ENCODE measurements around the gene NCS1. TPM values are rescaled to one million over a fixed set of nuclear protein-coding genes. Genes with fewer than 3 reads are reported as not detected.

NCS1 gene
- total and polyA plus RNA-seq, 2 donors, result 5.4 to 6.9 TPM

DNA sequence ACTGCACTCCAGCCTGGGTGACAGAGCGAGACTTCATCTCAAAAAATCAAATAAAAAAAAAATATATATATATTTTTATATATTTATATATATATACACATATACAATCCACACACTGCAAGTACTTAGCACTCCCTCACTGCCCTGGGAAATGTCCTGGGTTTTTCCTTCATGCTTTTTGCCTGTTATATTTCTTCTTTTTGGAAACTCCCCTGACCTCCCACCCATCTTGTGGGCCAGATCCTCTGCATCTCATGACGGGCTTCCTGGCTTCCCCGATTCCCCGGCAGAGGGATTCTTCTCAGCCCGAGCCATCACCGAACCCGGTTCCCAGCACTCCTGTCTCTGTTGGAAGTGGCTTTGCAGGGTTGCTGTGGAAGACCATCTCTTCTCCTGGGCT lies 39.5 kb upstream of the NCS1 start:
- H3K36me3 ChIP-seq (ENCODE audit: control insufficient read depth in 2 of 2, insufficient read depth in 2 of 2, low read length in 1 of 2), result peaks cover 37 to 45% of the 10 kb centered on the region in 2 donors
- no peak overlapping the region for H3K27ac ChIP-seq (ENCODE audit: low read depth in 1 of 2, low read length in 1 of 2)
- peaks cover 0 to 2% of the 10 kb centered on the region in 2 donors for H3K9me3 ChIP-seq (ENCODE audit: control insufficient read depth in 2 of 2, insufficient read depth in 1 of 2, low read length in 1 of 2)
- over 99% methylated on average over 7 of the region's 7 CpGs for WGBS
- H3K4me1 ChIP-seq (ENCODE audit: control insufficient read depth in 2 of 2, insufficient read depth in 2 of 2, low read length in 2 of 2), result peaks cover 16 to 33% of the 10 kb centered on the region in 2 donors
- DNase-seq (ENCODE audit: low read depth in 6 of 9, low spot score in 9 of 9), result no peak
- no peaks in the 10 kb centered on the region for H3K27me3 ChIP-seq (ENCODE audit: control insufficient read depth in 2 of 2, insufficient read depth in 1 of 2, low read length in 1 of 2)
- H3K4me3 ChIP-seq (ENCODE audit: low read length in 2 of 2), result no peak overlapping the region

DNA sequence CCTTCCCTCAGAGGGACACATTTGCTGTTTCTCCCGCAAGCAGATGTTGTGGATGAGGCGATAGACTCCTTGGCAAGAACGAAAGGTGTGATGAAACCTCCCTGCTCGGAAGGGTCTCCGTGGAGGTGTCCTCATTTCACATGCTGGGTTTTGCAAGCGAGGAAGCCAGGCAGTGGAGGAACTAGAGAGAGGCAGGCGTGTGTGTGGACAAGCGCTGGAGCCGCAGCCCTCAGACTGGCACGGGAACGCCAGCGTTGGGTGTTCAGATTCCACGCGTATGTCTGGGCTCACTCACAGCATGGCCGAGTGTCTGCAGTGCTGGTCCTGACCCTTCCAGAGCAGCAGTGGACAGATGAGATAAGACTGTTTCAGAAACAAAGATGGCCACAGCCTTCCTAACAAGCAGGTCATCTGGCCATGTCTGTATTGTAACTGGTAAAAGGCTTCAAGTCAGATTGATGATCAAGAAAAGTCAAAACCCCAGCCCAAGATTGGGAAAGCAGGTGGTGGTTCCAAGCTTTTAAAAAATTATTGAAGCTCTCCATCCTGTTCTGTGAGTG lies 35.0 kb upstream of the NCS1 start:
- DNase-seq (ENCODE audit: low read depth in 6 of 9, low spot score in 9 of 9), result no peak
- H3K4me1 ChIP-seq (ENCODE audit: control insufficient read depth in 2 of 2, insufficient read depth in 2 of 2, low read length in 2 of 2), result peaks cover 0 to 21% of the 10 kb centered on the region in 2 donors
- H3K4me3 ChIP-seq (ENCODE audit: low read length in 2 of 2), result no peak overlapping the region
- H3K9me3 ChIP-seq (ENCODE audit: control insufficient read depth in 2 of 2, insufficient read depth in 1 of 2, low read length in 1 of 2), result peaks cover 0 to 2% of the 10 kb centered on the region in 2 donors
- no peak overlapping the region for H3K27ac ChIP-seq (ENCODE audit: low read depth in 1 of 2, low read length in 1 of 2)
- WGBS, result 98% methylated on average over 15 of the region's 15 CpGs
- peaks cover 13 to 16% of the 10 kb centered on the region in 2 donors for H3K36me3 ChIP-seq (ENCODE audit: control insufficient read depth in 2 of 2, insufficient read depth in 2 of 2, low read length in 1 of 2)
- H3K27me3 ChIP-seq (ENCODE audit: control insufficient read depth in 2 of 2, insufficient read depth in 1 of 2, low read length in 1 of 2), result peaks cover 0 to 5% of the 10 kb centered on the region in 2 donors

DNA sequence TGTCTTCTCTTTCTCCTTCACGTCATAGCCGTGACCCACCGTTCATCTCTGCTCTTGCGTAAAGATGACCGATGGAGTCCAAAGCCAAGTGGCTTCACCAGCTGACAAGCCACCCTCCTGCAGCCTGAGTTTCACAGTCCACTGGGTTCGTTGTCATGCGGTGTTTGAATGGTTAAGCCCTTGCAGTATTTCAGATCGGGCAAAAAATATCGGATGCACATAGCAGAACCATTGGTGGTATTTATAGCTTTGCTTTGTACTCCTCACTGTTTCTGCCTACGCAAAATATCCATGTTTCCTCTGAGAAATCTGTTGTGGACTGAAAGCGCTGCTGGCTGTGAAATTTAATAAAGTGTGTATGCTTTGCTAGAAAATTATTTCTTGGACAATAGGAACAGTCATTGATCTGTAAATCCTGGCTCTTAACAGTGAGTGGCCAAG lies 34.5 kb upstream of the NCS1 start:
- no peak overlapping the region for H3K27ac ChIP-seq (ENCODE audit: low read depth in 1 of 2, low read length in 1 of 2)
- H3K4me3 ChIP-seq (ENCODE audit: low read length in 2 of 2), result no peak overlapping the region
- H3K4me1 ChIP-seq (ENCODE audit: control insufficient read depth in 2 of 2, insufficient read depth in 2 of 2, low read length in 2 of 2), result peaks cover 0 to 21% of the 10 kb centered on the region in 2 donors
- H3K9me3 ChIP-seq (ENCODE audit: control insufficient read depth in 2 of 2, insufficient read depth in 1 of 2, low read length in 1 of 2), result peaks cover 0 to 2% of the 10 kb centered on the region in 2 donors
- DNase-seq (ENCODE audit: low read depth in 6 of 9, low spot score in 9 of 9), result no peak
- 95% methylated on average over 11 of the region's 11 CpGs for WGBS
- H3K36me3 ChIP-seq (ENCODE audit: control insufficient read depth in 2 of 2, insufficient read depth in 2 of 2, low read length in 1 of 2), result peaks cover 13 to 15% of the 10 kb centered on the region in 2 donors
- peaks cover 0 to 10% of the 10 kb centered on the region in 2 donors for H3K27me3 ChIP-seq (ENCODE audit: control insufficient read depth in 2 of 2, insufficient read depth in 1 of 2, low read length in 1 of 2)

DNA sequence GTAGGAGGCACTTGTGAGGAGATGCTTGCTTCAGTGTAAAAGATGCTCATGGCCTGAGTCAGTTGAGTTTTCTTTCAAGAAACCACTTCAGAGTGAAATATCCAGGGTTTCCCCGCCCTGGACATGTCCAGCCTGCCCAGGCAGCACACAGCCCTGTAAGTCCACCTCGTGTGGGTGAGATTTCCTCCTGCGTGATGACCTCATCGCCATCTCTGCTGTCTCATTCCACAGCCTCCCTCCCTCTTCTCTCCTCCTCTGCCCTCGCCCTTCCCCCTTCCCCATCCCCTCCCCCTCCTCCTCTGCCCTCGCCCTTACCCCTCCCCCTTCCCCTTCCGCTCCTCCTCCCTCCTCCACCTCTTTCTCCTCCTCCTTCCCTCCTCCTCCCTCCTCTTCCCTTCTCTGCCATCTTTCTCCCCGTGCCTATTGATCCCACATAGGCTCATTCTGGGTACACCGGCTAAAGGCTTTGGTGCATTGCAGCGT lies 34.0 kb upstream of the NCS1 start:
- Histone ChIP-seq H3K36me3 (ENCODE audit: control insufficient read depth in 2 of 2, insufficient read depth in 2 of 2, low read length in 1 of 2) (peaks cover 13 to 15% of the 10 kb centered on the region in 2 donors), H3K9me3 (ENCODE audit: control insufficient read depth in 2 of 2, insufficient read depth in 1 of 2, low read length in 1 of 2) (peaks cover 0 to 2% of the 10 kb centered on the region in 2 donors)

DNA sequence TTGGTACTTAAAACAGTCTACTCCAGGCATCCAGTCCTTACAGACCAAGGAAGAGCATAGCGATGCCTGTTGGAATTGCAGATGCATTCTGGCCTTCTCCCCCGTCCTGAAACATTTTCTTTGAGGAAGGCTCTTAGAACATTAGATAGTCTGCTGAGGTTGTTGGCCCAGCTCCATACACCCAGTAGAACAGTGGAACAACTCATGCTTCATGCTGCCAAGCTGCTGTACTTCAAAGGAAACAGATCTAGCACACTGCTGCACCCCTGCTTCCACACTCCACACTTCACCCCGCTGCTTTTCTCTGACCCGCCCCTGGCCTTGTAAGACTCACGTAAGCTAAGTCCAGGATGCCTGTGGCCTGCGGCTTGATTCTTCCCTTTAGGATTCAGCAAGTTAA lies 33.4 kb upstream of the NCS1 start:
- H3K27me3 ChIP-seq (ENCODE audit: control insufficient read depth in 2 of 2, insufficient read depth in 1 of 2, low read length in 1 of 2), result peaks cover 0 to 21% of the 10 kb centered on the region in 2 donors
- H3K27ac ChIP-seq (ENCODE audit: low read depth in 1 of 2, low read length in 1 of 2), result peak overlapping the region in 1 of 2 donors; percentile 48
- H3K4me3 ChIP-seq (ENCODE audit: low read length in 2 of 2), result no peak overlapping the region
- peaks cover 0 to 25% of the 10 kb centered on the region in 2 donors for H3K4me1 ChIP-seq (ENCODE audit: control insufficient read depth in 2 of 2, insufficient read depth in 2 of 2, low read length in 2 of 2)
- peak in 4 of 9 donors; percentile 22 to 55 (median 22) for DNase-seq (ENCODE audit: low read depth in 6 of 9, low spot score in 9 of 9)
- peaks cover 12 to 13% of the 10 kb centered on the region in 2 donors for H3K36me3 ChIP-seq (ENCODE audit: control insufficient read depth in 2 of 2, insufficient read depth in 2 of 2, low read length in 1 of 2)
- 88% methylated on average over 6 of the region's 6 CpGs for WGBS
- peaks cover 0 to 3% of the 10 kb centered on the region in 2 donors for H3K9me3 ChIP-seq (ENCODE audit: control insufficient read depth in 2 of 2, insufficient read depth in 1 of 2, low read length in 1 of 2)

More for the DNA sequence above, 34.0 kb upstream of the NCS1 start:
- WGBS, result 84% methylated on average over 10 of the region's 10 CpGs
- peak in 1 of 9 donors; percentile 20 for DNase-seq (ENCODE audit: low read depth in 6 of 9, low spot score in 9 of 9)
- H3K4me1 ChIP-seq (ENCODE audit: control insufficient read depth in 2 of 2, insufficient read depth in 2 of 2, low read length in 2 of 2), result peaks cover 0 to 21% of the 10 kb centered on the region in 2 donors
- H3K4me3 ChIP-seq (ENCODE audit: low read length in 2 of 2), result no peak overlapping the region
- H3K27me3 ChIP-seq (ENCODE audit: control insufficient read depth in 2 of 2, insufficient read depth in 1 of 2, low read length in 1 of 2), result peaks cover 0 to 15% of the 10 kb centered on the region in 2 donors
- H3K27ac ChIP-seq (ENCODE audit: low read depth in 1 of 2, low read length in 1 of 2), result no peak overlapping the region

DNA sequence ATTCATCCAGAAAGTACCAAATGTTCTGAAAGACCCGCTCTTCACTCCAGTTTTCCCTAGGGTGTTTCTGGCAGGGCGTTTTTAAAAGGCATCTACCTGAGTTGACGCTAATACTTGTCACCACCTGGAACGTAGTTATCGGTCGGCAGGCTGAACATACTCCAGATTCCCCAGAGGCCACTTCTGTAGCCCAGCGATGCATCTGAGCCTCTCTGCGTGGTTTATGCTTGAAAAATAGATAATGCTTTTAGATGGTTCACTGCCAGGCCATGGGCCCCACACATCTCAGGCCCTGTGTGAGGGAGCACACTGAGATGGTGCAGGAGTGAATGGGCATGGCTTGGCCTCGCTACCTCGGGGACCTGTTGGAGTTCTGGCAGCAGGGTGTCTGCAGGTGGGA lies 33.0 kb upstream of the NCS1 start:
- peaks cover 10 to 13% of the 10 kb centered on the region in 2 donors for H3K36me3 ChIP-seq (ENCODE audit: control insufficient read depth in 2 of 2, insufficient read depth in 2 of 2, low read length in 1 of 2)
- H3K27ac ChIP-seq (ENCODE audit: low read depth in 1 of 2, low read length in 1 of 2), result no peak overlapping the region
- H3K9me3 ChIP-seq (ENCODE audit: control insufficient read depth in 2 of 2, insufficient read depth in 1 of 2, low read length in 1 of 2), result peaks cover 0 to 5% of the 10 kb centered on the region in 2 donors
- DNase-seq (ENCODE audit: low read depth in 6 of 9, low spot score in 9 of 9), result no peak
- peaks cover 0 to 26% of the 10 kb centered on the region in 2 donors for H3K4me1 ChIP-seq (ENCODE audit: control insufficient read depth in 2 of 2, insufficient read depth in 2 of 2, low read length in 2 of 2)
- H3K27me3 ChIP-seq (ENCODE audit: control insufficient read depth in 2 of 2, insufficient read depth in 1 of 2, low read length in 1 of 2), result peaks cover 0 to 26% of the 10 kb centered on the region in 2 donors
- no peak overlapping the region for H3K4me3 ChIP-seq (ENCODE audit: low read length in 2 of 2)
- 95% methylated on average over 10 of the region's 10 CpGs for WGBS

DNA sequence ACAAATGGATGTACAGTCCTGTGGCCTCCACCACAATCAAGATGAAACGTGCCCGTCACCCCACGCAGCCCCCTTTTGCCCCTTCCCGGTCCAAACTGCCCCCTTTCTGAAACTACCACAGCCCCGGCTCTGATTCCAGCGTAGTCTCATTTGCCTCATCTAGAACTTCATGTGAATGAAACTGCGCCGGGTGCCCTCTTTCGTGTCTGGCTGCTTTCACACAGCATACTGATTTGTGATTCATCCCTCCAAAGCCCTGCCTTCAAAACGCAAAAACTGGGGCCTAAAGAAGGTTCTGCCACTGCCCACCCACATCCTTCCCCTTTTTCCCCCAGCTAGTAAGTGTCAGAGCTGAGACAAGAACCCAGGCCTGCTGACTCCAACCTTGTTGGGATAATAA lies 31.5 kb upstream of the NCS1 start:
- H3K27me3 ChIP-seq (ENCODE audit: control insufficient read depth in 2 of 2, insufficient read depth in 1 of 2, low read length in 1 of 2), result peaks cover 0 to 35% of the 10 kb centered on the region in 2 donors
- WGBS, result 44% methylated on average over 10 of the region's 10 CpGs
- DNase-seq (ENCODE audit: low read depth in 6 of 9, low spot score in 9 of 9), result peak in 1 of 9 donors; percentile 16
- peaks cover 0 to 7% of the 10 kb centered on the region in 2 donors for H3K36me3 ChIP-seq (ENCODE audit: control insufficient read depth in 2 of 2, insufficient read depth in 2 of 2, low read length in 1 of 2)
- H3K9me3 ChIP-seq (ENCODE audit: control insufficient read depth in 2 of 2, insufficient read depth in 1 of 2, low read length in 1 of 2), result peaks cover 0 to 5% of the 10 kb centered on the region in 2 donors
- H3K4me1 ChIP-seq (ENCODE audit: control insufficient read depth in 2 of 2, insufficient read depth in 2 of 2, low read length in 2 of 2), result peaks cover 0 to 26% of the 10 kb centered on the region in 2 donors
- H3K27ac ChIP-seq (ENCODE audit: low read depth in 1 of 2, low read length in 1 of 2), result no peak overlapping the region
- no peak overlapping the region for H3K4me3 ChIP-seq (ENCODE audit: low read length in 2 of 2)

DNA sequence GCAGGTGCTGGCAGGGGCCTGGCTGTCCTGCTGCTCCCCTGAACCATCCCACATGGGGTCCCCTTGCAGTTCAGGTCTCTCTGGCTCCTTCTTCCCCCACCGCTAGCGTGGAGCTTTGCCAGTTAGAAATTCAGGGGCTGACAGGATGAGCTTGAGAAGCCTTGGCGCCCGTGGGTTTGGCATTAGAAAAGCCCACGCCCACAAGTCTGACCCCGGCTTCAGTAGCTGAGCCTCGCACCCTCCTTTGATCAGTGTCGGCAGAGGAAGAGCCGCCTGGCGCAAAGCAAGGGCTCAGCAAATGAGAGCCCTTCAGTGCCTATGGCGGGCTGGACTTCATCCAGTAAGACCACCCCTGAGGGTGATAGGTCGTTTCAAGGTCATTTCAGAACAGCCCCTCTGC lies 30.1 kb upstream of the NCS1 start:
- Histone ChIP-seq H3K4me1 (ENCODE audit: control insufficient read depth in 2 of 2, insufficient read depth in 2 of 2, low read length in 2 of 2) (peaks cover 0 to 26% of the 10 kb centered on the region in 2 donors), H3K4me3 (ENCODE audit: low read length in 2 of 2) (no peak overlapping the region), H3K27ac (ENCODE audit: low read depth in 1 of 2, low read length in 1 of 2) (no peak overlapping the region), H3K27me3 (ENCODE audit: control insufficient read depth in 2 of 2, insufficient read depth in 1 of 2, low read length in 1 of 2) (peaks cover 0 to 35% of the 10 kb centered on the region in 2 donors), H3K9me3 (ENCODE audit: control insufficient read depth in 2 of 2, insufficient read depth in 1 of 2, low read length in 1 of 2) (peaks cover 0 to 5% of the 10 kb centered on the region in 2 donors), H3K36me3 (ENCODE audit: control insufficient read depth in 2 of 2, insufficient read depth in 2 of 2, low read length in 1 of 2) (peaks cover 0 to 2% of the 10 kb centered on the region in 2 donors)
- 89% methylated on average over 12 of the region's 12 CpGs for WGBS
- DNase-seq (ENCODE audit: low read depth in 6 of 9, low spot score in 9 of 9), result no peak

DNA sequence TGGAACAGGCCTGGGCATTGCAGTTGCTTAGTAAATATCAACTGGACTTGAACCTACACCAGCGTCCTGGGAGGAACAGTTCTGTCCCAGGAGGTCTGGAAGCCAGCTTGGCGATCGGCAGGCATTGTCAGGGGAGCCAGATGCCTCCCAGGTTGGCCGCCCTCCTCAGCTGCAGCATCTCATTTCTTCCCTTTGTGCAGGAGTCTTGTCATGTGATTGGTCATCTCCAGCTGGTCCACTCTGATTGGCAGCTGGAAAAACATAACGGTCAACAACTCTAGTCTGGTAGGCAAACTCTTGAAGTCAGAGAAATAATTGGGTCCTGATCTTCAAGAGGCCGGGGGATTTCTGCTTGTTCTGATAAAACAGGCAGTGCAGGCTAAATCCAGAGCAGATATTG lies 29.6 kb upstream of the NCS1 start:
- no peak overlapping the region for H3K4me3 ChIP-seq (ENCODE audit: low read length in 2 of 2)
- H3K9me3 ChIP-seq (ENCODE audit: control insufficient read depth in 2 of 2, insufficient read depth in 1 of 2, low read length in 1 of 2), result peaks cover 0 to 5% of the 10 kb centered on the region in 2 donors
- peaks cover 0 to 37% of the 10 kb centered on the region in 2 donors for H3K27me3 ChIP-seq (ENCODE audit: control insufficient read depth in 2 of 2, insufficient read depth in 1 of 2, low read length in 1 of 2)
- H3K4me1 ChIP-seq (ENCODE audit: control insufficient read depth in 2 of 2, insufficient read depth in 2 of 2, low read length in 2 of 2), result peaks cover 0 to 25% of the 10 kb centered on the region in 2 donors
- no peak for DNase-seq (ENCODE audit: low read depth in 6 of 9, low spot score in 9 of 9)
- no peaks in the 10 kb centered on the region for H3K36me3 ChIP-seq (ENCODE audit: control insufficient read depth in 2 of 2, insufficient read depth in 2 of 2, low read length in 1 of 2)
- H3K27ac ChIP-seq (ENCODE audit: low read depth in 1 of 2, low read length in 1 of 2), result no peak overlapping the region
- WGBS, result 95% methylated on average over 6 of the region's 6 CpGs
